GM18499 (cell line): ENCODE data around the gene PAX6.

Source experiments
- ATAC-seq: cut with Tn5 transposase; IDR thresholded peaks from one replicate; pipeline ENCODE4 v1.9.1; 2021; ENCODE audit warnings: moderate number of reproducible peaks; ENCODE audit not compliant: insufficient read depth, unreplicated experiment

PAX6 gene

DNA sequence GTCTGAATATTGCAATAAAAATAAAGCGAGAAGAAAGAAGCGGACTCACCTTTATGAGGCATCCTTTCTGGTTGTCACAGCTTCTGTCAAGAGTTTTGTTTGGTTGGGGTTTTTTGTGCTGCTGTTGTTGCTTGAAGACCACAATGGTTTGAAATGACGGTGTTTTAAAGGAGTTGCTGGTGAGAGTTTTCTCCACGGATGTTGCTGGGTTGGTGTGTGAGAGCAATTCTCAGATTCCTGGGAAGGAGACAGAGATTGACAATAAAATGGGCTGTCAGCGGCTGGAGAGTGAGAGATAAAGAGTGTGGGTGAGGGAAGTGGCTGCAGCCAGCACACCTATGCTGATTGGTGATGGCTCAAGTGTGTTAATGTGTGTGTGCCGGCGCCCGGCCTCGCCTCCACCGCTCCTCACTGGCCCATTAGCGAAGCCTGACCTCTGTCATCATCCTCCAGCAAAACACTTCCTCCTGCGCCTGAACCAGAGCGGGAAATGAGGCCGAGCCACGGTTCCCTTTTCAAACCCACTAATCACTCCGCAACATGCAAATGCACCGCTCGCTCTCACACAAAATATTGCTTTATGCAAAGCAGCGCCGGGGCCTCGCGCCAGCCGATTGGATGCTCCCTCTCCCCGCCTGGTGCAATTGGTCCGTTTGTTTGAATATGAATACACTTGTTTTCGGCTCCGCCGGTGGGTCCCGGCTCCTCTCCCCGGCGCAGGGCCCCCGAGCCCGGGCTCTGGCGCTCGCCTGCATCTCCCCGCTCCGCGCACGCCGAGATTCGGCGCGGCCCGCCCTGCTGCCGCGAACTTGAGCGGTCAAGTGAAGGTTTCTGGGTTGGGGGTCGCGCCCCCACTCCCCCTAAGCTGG lies at the start of gene PAX6:
PAX6 (minus strand) TSS at position 544 of the 869 bp plus-strand sequence. CDS start 4,911 bp downstream, outside the sequence.
- ATAC-seq = peak; percentile 59

DNA sequence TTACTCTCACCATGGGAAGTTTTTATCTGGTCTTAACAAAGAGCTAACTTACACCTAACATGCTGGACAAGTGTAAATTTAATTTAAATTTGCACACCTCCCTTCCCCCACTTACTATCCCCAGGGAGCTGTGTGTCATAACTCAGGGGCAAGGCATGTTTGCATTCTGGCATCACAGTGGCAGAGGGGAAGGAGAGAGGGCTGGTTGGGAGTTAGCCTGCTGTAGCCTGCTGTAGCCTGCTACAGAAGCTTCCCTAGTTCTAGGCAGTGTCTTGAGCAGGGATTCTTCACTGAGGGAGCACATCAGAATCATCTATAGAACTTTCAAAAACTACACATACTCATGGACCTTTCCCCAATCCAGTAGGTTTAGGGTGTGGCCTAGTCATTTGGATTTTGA lies 49.3 kb upstream of the PAX6 start:
- ATAC-seq = no peak

DNA sequence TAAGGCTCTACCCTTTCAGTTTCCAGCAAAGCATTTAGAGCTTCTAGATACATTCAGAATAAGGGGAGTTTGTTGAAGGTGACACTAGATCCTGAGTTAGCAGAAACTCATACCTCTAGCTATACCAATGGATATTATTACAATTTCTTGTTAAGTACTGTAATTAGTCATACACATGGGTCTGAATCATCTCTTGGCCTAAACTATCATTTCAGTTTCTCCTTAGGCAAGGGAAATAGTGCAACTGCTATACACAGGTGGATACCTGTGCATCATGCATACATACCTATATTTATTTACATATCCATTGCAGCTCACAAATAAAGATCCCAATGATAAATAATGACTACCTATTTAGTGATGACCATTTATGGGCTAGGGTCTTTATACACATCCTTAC lies 45.1 kb upstream of the PAX6 start:
- ATAC-seq = no peak

DNA sequence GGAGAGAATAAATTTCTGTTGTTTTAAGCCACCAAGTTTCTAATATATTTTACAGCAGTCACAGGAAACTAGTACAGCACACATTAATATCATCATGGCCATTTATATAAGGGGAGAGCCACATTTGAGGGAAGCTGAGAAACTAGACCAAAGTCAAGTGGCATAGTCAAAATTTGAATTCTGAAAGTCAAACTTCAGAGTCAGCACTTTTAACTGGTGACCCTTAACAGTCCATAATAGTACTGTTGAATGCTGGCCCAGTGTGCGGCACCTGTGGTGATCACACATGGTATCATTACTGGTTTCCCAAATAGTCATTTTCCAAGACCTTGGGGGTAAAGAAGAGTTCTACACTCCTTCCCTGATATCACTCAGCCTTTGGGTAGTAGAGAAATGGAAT lies 44.3 kb upstream of the PAX6 start:
- ATAC-seq = no peak

DNA sequence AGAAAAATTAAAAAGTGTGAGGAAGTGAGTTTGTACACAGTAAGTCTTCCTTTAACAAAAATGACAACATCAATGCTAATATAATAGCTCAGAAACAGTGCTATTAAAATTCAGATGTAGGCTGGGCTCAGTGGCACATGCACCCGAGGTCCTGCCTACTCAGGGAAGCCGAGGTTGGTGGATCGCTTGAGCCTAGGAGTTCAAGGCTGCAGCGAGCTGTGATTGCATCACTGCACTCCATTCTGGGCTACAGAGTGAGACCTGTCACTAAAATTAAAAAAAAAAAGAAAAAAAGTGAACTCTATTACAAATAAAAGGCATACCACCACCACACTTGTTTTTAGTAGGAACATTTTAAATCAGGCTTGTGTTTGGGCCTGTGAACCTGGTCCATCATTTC lies 39.2 kb upstream of the PAX6 start:
- ATAC-seq = no peak

GRCh38 chr11:31847761-31848160 lies 36.6 kb upstream of the PAX6 start:
- ATAC-seq = no peak

DNA sequence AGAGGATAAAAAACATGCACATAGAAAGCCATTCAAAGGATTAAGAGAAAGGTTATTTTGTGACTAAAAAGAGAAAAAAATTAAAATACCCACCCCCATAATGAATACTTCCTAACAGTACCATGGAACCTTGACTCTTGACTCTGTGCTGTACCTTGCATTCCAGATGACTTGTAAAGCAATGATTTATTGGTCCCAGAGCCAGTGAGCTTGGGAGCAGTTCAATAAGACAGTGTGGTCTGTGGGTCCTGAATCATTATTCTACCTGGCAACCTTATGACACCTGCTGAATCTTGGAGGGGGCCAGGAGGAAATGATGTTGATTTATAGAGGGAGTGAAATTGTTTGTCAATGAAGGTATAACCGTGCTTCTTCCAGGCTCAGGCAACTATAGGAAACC lies 34.2 kb upstream of the PAX6 start:
- ATAC-seq = no peak

- no peak for ATAC-seq
These were observed 33.2 kb upstream of the PAX6 start for GRCh38 chr11:31844351-31844750.

DNA sequence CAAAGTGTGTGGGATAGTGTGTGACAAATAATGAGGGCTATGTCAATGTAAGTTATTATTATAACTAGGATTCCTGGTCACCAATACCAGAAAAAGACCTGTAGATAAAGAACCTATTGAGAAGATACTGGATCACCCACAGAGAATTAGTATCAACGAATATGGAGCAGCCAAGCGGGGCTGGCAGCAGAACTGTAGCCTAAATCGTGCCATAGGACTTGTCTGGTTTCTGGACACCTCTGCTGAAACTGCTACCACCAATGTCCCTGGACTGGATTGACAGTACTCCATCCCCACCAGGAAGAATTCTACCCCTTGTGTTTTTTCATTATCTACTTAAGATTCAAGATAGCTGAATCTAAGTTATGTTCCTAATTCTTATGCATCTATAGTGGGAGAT lies 30.3 kb upstream of the PAX6 start:
- ATAC-seq = no peak

DNA sequence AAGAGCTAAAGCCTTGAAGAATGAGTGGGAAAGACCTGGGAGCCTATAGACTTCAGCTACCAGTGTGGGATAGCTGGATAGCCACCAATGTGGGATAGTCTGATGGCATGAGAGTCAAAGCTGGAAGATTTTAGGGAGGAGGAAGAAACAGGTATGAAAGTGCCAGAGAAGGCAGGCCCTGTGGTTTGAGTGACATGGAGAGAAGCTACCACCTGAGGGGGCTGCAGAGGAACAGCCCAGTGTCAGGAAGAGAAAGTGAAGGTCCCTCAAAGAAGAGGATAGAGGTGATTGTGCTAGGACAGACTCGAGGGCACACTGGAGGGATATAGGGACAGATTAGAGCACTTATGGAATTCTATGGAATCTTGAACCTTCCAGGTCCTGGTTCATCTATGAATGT lies 23.1 kb upstream of the PAX6 start:
- ATAC-seq = no peak

DNA sequence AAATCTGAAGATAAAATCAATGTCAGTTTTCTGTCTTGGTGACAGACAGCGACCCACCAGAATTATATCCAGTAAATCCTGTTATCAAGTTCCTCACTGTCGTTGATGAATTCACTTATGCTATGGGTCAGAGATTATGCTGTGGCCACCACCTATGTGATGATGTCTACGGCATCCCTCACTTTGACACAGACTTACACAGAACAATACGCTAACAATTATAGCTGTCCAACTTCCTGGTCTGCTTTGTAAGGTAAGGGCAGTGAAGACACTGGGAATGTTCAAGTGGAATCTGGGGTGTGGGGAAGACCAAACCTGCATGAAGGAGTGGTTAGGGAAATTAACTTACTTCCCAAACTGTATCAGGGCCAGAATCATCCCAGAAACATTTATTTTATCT lies 19.3 kb upstream of the PAX6 start:
- ATAC-seq = no peak

- ATAC-seq = no peak
These were observed 17.1 kb upstream of the PAX6 start for GRCh38 chr11:31828217-31828616.

DNA sequence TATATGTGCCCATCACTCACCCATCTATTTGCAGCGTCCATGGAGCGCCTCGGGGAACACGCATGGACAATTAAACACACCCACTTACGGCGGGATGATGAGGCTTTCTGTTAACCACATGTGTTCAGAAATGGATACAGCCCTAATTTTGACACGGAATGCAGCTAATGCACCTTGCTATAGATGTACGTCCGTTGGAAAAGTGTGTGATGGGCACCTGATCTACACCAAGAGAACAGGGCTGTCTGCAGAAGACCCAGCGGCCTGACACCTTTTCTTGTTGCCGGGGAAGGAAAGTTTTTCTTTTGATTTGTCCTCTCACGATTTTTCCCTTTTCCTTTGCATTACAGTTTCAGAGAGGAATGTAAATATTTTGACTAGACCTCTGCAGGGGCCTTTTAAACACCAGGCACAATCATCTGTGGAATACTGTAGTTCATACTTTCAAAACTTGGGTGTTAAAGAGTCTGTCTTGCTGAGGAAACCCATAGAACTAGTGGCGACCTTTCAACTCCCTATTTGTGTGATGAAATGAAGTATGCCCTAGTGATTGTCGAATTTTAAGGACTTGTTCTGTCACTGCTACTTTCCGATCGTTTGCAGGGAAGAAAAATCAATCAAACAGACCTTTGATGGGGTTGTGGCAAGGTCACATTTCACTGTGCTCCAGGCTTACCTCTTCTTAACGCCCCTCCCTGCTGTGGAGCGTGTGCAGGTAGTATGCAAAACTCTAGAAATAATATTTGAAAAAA lies 16.5 kb upstream of the PAX6 start:
- ATAC-seq = no peak

DNA sequence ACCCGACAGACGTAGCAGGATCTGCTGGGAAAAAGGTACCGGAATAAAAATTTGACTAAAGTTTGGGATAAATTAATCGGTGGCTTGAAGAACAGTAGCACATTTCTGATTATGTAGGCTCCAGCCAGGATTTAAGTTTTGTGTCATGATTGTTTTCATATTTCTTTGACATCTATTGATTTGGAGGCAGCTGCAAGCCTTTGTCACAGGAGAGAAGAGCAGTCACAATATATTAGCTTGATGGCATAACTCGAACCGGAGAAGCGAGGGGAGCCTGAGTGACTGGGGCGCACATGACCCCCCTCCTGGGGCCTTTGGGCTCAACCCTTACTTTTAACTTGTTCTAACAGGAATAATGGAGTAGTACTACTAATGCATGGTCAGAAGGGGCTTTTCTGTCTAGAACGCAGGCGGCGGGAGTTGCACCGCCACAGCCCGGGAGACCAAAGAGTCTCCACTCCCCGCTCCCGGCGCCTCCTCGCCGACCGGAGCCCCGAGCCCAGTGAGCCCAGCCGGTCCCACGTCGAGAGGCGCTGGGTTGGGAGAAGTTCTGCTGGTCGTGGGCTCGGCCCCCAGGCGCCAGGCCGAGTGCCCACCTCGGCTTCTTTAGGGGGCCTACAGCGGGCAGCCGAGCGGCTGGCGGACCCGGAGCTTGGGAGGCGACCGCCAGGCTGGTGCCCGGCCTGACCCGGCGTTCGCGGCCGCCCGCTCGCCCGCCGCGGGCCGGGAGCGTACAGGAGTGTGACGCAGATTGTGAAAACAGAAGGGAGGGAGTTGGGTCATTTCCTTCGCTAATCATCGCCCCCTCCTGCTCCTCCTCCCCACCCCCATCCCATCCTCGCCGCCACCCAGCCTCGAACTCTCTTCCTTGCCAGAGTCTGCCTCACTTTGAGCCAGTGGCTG lies 15.7 kb upstream of the PAX6 start:
- ATAC-seq = no peak

- ATAC-seq = no peak
These were observed 14.8 kb upstream of the PAX6 start for GRCh38 chr11:31825838-31826484.

DNA sequence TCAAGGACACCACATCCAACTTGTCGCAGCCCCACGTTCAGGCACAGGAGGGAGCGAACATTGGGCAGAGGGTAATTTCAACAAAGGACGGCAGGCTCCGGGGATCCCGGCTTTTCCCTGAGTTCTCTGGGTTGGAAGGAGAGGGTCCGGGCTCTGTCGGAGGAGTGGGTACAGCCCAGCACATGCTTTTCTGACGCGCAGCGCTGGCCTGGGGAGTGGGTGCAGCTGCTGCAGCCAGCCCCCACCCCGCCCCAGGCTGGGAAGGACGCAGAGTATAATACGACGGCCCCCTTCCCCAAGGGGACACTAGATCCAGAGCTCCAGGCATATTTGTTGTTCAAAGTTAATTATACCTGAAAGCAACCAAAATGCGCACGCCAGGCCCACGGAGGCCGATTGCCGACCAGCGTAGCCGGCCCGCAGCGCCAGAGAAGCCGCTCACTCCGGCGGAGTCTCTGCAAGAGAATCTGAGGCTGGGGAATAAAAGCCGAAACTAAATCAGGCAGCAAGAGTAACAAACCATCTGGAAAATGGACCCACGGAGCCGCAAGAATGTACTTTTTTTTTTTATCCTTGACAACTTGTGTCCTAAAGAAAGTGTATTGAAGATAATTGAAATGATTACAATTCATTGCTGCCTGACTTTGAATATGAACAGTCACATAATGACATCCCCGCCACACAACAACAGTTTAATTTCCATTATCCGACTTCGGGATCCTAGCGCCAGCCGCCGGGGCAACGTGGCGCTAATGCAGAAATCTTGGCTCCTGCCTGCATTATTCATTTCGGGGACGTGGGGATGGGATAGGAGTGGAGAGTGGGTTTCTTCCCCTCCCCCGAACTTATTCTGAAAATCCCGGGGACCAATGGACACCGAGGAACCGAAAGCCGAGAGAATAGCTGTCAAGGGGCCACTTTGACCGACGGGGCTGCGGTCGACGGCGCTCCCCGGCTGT lies 14.0 kb upstream of the PAX6 start:
- ATAC-seq = no peak

DNA sequence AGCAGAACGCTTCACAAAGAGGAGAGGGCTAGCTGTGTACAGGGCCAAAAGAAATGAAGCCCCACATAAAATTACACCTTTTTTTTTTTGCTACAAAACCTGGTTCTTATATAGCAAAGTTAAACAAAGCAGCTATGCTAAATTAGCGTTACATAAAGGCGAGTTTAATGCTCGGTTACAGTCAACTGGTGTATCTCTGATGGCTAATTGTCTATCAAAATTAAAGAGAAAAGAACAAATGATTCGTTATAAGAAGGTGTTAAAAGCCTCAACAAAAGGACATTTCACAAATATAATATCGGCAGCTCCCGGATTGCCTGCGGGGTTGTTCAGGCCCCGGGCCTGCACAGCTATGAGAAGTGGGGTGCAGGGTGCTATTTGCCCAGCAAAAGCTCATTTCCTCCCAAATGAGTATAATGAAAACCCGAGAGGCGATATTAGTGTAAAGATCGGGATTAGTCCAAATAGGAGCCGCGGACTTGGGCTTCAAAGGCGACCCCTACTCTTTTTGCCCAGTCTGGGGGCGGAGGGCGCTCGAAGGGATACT lies 13.3 kb upstream of the PAX6 start:
- no peak for ATAC-seq

DNA sequence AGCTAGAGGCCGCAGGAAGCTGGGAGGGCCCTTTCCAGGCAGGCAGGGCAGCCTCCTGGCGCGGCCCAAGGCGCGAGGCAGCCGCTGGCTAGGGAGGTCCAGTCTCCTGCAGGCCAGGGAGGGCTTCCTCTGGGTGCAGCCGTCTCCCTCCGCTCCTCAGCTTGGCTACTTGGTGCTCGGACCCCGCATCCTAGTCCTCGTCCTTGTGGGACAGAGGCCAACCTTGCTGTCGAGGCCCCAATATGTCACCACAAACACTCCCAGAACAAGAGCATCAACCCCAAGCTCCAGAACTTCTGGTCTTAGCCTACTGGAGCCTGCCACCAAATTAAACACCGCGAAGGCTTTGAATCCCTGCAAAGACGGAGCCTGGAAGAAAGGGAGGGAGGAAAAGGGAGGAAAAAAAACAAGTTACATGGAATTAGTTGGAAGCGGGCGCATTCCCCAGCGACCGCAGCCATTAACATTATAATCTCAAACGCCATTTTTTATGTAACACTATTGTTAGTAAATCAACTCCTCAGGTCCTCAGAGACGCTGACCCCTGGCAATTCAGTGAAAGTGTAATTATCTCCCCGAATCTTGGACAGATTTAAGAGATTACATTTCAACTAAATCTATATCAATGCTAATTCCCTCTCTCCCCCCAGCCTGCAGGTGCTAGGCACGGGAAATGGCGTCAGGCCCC lies 12.7 kb upstream of the PAX6 start:
- no peak for ATAC-seq
